ENCODE results near the gene NOC4L.

NOC4L gene

DNA sequence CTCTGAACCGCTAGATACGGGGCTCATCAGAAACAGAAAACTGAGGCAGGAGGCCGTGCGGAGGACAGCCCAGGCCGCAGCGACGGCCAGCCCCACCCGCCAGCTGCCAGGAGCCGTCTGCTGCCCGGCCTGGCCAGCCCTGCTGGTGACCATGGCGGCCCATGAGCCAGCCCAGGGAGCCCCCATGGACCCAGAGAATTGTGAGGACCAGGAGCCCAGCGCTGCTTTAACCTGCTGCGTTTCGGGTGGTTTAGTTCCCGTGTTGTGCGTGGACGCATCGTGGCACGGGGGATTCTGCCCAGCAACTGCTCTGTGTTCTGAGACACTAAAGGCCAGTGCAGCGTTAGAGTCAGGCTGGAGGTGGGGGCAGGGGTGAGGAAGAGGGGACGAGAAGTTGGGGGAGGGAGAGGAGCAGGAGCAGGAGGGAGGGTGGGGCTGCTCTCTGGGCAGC is 44.2 kb downstream of the NOC4L start:
- H3K4me3 Mint-ChIP-seq: peak overlapping the region; percentile 34
- H3K4me1 Mint-ChIP-seq: peaks cover 42% of the 10 kb centered on the region

DNA sequence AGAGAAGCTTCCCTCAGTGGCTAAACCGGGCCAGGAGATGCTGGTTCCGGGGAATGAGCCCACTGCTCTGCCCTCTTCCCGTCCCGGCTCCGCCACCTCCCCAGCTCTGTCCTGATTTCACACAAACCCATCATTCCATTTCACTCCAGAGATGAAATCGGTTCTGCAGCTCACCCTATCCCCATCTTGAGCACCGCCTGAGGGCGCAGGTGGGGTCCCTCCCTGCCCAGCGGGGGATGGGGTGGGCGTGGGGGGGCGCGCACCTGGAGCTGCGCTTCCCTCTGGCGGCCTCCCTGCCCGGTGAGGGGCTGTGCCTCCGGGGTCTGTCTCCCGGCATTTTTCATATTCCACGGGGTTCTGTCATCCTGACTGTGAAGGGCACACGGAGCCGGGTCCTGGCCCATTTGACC is 44.7 kb downstream of the NOC4L start:
- peaks cover 10% of the 10 kb centered on the region for H3K9me3 Mint-ChIP-seq
- no peak overlapping the region for H3K27ac Mint-ChIP-seq
- no peaks in the 10 kb centered on the region for H3K36me3 Mint-ChIP-seq (ENCODE audit: low read depth)
- H3K4me3 Mint-ChIP-seq: peak overlapping the region; percentile 84
- peaks cover 42% of the 10 kb centered on the region for H3K4me1 Mint-ChIP-seq
- TF ChIP-seq, protein P1, sequence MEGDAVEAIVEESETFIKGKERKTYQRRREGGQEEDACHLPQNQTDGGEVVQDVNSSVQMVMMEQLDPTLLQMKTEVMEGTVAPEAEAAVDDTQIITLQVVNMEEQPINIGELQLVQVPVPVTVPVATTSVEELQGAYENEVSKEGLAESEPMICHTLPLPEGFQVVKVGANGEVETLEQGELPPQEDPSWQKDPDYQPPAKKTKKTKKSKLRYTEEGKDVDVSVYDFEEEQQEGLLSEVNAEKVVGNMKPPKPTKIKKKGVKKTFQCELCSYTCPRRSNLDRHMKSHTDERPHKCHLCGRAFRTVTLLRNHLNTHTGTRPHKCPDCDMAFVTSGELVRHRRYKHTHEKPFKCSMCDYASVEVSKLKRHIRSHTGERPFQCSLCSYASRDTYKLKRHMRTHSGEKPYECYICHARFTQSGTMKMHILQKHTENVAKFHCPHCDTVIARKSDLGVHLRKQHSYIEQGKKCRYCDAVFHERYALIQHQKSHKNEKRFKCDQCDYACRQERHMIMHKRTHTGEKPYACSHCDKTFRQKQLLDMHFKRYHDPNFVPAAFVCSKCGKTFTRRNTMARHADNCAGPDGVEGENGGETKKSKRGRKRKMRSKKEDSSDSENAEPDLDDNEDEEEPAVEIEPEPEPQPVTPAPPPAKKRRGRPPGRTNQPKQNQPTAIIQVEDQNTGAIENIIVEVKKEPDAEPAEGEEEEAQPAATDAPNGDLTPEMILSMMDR (IDR thresholded peaks at IDR 0.05): no peak
- peaks cover 83% of the 10 kb centered on the region for H3K27me3 Mint-ChIP-seq (ENCODE audit: low read depth, poor library complexity)
- no peak for DNase-seq

More for the DNA sequence above, 44.2 kb downstream of the NOC4L start:
- no peak for DNase-seq
- H3K9me3 Mint-ChIP-seq: peaks cover 5% of the 10 kb centered on the region
- no peak overlapping the region for H3K27ac Mint-ChIP-seq
- no peaks in the 10 kb centered on the region for H3K36me3 Mint-ChIP-seq (ENCODE audit: low read depth)
- H3K27me3 Mint-ChIP-seq (ENCODE audit: low read depth, poor library complexity): peaks cover 83% of the 10 kb centered on the region
- TF ChIP-seq, protein P1 (IDR thresholded peaks at IDR 0.05): no peak

DNA sequence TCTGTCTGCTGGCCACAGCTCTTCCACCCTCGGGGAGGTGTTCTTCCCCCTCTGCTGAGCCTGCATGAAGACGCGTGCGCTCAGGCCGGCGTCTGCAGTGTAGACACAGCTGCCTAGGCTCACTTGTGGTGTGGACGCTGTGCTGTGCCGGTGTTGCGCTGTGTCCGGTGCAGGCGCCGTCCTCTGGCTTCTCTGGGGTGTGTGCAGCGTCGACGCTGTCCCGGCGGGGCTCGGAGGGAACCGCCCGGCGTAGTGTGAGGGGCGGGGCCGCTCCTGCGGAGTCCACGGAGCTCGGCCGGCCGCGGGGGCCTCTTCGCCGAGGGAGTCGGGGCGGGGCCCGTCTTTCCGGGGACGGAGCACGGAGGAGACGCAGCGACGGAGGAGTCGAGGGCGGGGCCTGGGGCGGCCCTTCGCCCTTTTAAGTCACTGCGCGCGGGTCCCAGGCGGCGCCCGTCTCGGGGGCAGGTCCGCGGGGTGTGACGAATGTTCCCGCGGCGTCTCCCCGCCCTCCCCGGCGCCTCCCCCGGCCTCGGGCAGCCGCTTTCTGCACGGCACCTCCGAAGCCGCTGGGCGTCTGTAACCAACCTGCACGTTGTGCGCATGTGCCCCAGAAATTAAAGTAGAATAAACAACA is 45.2 kb downstream of the NOC4L start:
- H3K27ac Mint-ChIP-seq: no peak overlapping the region
- peaks cover 4% of the 10 kb centered on the region for H3K36me3 Mint-ChIP-seq (ENCODE audit: low read depth)
- peak overlapping the region; percentile 84 for H3K4me3 Mint-ChIP-seq
- TF ChIP-seq, protein P1 (IDR thresholded peaks at IDR 0.05): no peak
- peaks cover 83% of the 10 kb centered on the region for H3K27me3 Mint-ChIP-seq (ENCODE audit: low read depth, poor library complexity)
- DNase-seq: peak; percentile 87
- peaks cover 42% of the 10 kb centered on the region for H3K4me1 Mint-ChIP-seq
- peaks cover 15% of the 10 kb centered on the region for H3K9me3 Mint-ChIP-seq

DNA sequence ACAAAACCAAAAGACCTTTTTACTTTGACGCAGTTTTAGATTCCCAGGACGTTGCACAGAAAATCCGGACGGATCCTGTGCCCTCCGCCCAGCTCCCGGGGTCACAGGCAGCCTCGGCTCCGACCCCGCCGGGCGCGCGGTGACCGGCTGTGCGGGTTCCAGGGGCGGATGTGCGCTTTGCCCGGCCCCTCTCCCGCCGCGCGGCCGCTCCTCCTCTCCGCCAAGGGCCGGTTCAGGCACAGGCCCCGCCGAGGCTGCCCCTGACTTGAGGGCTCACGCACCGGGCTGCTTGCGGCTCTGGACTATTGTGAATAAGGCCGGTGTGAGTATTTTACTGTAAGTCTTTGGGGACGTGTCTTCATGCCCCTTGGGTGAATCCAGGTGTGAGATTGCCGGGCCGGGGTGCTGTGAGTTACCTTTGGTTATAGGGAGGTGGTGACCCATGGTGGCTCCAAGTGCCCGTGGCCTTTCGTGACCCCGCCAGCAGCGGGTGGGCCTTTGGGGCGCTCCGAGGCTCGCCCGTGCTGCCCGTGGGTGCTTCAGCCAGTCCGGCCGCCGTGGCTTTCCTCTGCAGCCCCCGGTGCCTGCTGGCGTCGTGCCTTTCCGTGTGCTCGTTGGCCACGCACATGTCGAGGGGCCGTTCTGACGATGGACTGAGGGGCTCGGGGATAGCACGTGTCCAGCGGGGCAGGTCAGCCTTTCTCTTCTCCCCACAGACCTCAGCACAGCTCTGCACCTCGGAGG is 45.9 kb downstream of the NOC4L start:
- Mint-ChIP-seq H3K4me1 (peaks cover 42% of the 10 kb centered on the region), H3K27ac (no peak overlapping the region), H3K36me3 (ENCODE audit: low read depth) (peaks cover 4% of the 10 kb centered on the region), H3K9me3 (peaks cover 15% of the 10 kb centered on the region), H3K4me3 (peak overlapping the region; percentile 77), H3K27me3 (ENCODE audit: low read depth, poor library complexity) (peaks cover 82% of the 10 kb centered on the region)
- peak; percentile 58 for DNase-seq
- TF ChIP-seq, protein P1 (IDR thresholded peaks at IDR 0.05): no peak

DNA sequence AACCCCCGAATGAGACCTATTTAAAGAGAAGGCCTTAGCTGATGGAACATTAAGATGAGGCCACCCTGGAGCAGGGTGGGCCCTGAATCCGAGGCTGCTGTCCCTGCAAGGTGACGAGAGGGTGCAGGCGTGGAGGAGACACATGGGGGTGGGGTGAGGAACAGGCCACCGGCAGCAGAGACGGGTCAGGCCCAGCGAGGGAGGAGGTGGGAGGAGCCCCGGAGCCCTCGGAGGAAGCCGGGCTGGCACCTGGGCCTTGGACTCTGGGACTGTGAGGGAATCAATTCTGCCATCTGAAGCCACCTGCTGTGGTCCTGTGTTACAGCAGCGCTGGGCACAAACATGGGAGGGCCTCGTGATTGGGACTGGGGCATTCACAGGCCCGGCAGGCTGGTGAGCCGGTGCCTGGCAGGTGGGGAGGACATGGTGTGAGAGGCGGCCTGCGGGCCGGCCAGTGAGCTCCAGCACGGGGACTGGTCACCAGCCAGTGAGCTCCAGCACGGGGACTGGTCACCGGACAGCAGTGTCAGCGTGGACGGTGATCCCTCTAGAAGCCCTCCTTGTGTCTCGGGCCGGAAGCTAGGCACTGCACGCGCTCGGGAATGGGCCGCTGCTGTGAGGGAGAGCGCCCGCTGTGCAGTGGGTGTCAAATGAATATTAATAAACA is 46.7 kb downstream of the NOC4L start:
- Mint-ChIP-seq H3K27ac (no peak overlapping the region), H3K9me3 (peaks cover 15% of the 10 kb centered on the region), H3K27me3 (ENCODE audit: low read depth, poor library complexity) (peaks cover 75% of the 10 kb centered on the region), H3K4me1 (peaks cover 38% of the 10 kb centered on the region), H3K36me3 (ENCODE audit: low read depth) (peaks cover 4% of the 10 kb centered on the region), H3K4me3 (peak overlapping the region; percentile 77)
- TF ChIP-seq, protein P1 (IDR thresholded peaks at IDR 0.05): no peak
- no peak for DNase-seq
